ENCODE data around the gene LCE2C. TPM values are rescaled to one million over a fixed set of nuclear protein-coding genes. Genes with fewer than 3 reads are reported as not detected.
A peak's percentile ranks its signal among the peaks of the same experiment; 100 is the strongest.

Gene LCE2C
- total RNA-seq, 1 experiment from 2014 or later: not detected

- BruUV-seq (replicated peaks): no TSS peak
- Histone ChIP-seq H3K4me3 (ENCODE audit: low read depth, low read length) (no peak overlapping the region), H3K36me3 (ENCODE audit: control insufficient read depth, insufficient read depth, low read length) (no peaks in the 10 kb centered on the region), H3K9me3 (no peaks in the 10 kb centered on the region), H3K4me1 (no peaks in the 10 kb centered on the region), H3K27me3 (replicated peaks; ENCODE audit: control insufficient read depth, insufficient read depth, low read length) (no peaks in the 10 kb centered on the region)
- Mint-ChIP-seq H3K4me1 (ENCODE audit: low read depth, unreplicated experiment) (no peaks in the 10 kb centered on the region), H3K4me3 (ENCODE audit: unreplicated experiment) (no peak overlapping the region), H3K9me3 (ENCODE audit: unreplicated experiment) (no peaks in the 10 kb centered on the region), H3K27ac (ENCODE audit: unreplicated experiment) (no peak overlapping the region), H3K27me3 (ENCODE audit: insufficient read depth, unreplicated experiment) (peaks cover 5% of the 10 kb centered on the region), H3K36me3 (ENCODE audit: insufficient read depth, unreplicated experiment) (no peaks in the 10 kb centered on the region)
- intact Hi-C loops (cut with micrococcal nuclease; ENCODE audit: unreplicated experiment): no loop called here
- ChIA-PET CTCF (no interaction called here), POLR2A (no interaction called here)
- no peak for DNase-seq
- TF ChIP-seq, protein P1, sequence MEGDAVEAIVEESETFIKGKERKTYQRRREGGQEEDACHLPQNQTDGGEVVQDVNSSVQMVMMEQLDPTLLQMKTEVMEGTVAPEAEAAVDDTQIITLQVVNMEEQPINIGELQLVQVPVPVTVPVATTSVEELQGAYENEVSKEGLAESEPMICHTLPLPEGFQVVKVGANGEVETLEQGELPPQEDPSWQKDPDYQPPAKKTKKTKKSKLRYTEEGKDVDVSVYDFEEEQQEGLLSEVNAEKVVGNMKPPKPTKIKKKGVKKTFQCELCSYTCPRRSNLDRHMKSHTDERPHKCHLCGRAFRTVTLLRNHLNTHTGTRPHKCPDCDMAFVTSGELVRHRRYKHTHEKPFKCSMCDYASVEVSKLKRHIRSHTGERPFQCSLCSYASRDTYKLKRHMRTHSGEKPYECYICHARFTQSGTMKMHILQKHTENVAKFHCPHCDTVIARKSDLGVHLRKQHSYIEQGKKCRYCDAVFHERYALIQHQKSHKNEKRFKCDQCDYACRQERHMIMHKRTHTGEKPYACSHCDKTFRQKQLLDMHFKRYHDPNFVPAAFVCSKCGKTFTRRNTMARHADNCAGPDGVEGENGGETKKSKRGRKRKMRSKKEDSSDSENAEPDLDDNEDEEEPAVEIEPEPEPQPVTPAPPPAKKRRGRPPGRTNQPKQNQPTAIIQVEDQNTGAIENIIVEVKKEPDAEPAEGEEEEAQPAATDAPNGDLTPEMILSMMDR (IDR thresholded peaks at IDR 0.05; ENCODE audit: insufficient read depth in 1 of 2, low read depth in 1 of 2, low read length in 1 of 2, severe bottlenecking in 1 of 2, unreplicated experiment in 1 of 2): no peak
Measured at GRCh38 chr1:152646656-152647055, 28.4 kb upstream of the LCE2C start.

DNA sequence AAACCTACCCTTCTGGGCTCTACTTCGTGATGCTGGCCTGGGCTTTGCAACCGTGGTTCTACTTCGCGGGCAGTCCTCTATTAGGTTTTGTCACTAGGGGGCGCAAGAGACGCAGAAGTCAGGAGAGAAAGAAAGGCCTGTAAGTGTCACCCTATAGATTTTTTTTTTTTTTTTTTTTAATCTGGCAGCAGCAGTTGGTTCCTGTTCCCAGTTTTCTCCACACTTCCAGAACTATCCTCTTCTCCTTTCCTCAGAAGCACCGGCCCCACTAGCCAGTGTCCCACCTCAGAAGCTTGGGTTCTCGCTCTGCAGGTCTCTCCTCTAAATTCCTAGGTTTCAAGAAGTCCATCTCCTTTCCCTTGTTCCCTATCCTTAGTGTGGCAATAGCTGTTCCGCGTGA lies 21.0 kb upstream of the LCE2C start:
- Histone ChIP-seq H3K4me1 (no peaks in the 10 kb centered on the region), H3K4me3 (ENCODE audit: low read depth, low read length) (no peak overlapping the region), H3K9me3 (no peaks in the 10 kb centered on the region), H3K27me3 (replicated peaks; ENCODE audit: control insufficient read depth, insufficient read depth, low read length) (no peaks in the 10 kb centered on the region; the same call in none of the 2 replicates), H3K36me3 (ENCODE audit: control insufficient read depth, insufficient read depth, low read length) (no peaks in the 10 kb centered on the region)
- ChIA-PET POLR2A (interaction anchor here (0.7 kb wide), 1 partner anchor 255 kb away, joined by 9 read pairs; no protein-coding TSS in a partner anchor), CTCF (interaction anchor here (0.6 to 1.1 kb wide), 11 partner anchors 10 to 538 kb away, joined by 3 to 5 read pairs (median 3); no protein-coding TSS in a partner anchor)
- Mint-ChIP-seq H3K4me3 (ENCODE audit: unreplicated experiment) (no peak overlapping the region), H3K9me3 (ENCODE audit: unreplicated experiment) (no peaks in the 10 kb centered on the region), H3K27ac (ENCODE audit: unreplicated experiment) (no peak overlapping the region), H3K36me3 (ENCODE audit: insufficient read depth, unreplicated experiment) (no peaks in the 10 kb centered on the region), H3K4me1 (ENCODE audit: low read depth, unreplicated experiment) (no peaks in the 10 kb centered on the region), H3K27me3 (ENCODE audit: insufficient read depth, unreplicated experiment) (peaks cover 12% of the 10 kb centered on the region)
- TF ChIP-seq, protein P1 (IDR thresholded peaks at IDR 0.05; ENCODE audit: insufficient read depth in 1 of 2, low read depth in 1 of 2, low read length in 1 of 2, severe bottlenecking in 1 of 2, unreplicated experiment in 1 of 2): peak; percentile 66 to 91
- DNase-seq: peak; percentile 72 to 83
- intact Hi-C loops (cut with micrococcal nuclease; ENCODE audit: unreplicated experiment): loop anchor here (1.0 to 10.0 kb wide), 5 partner anchors 81 to 537 kb away; partner anchors contain the start of gene LCE1F
- no TSS peak for BruUV-seq (replicated peaks)

GRCh38 chr1:152656459-152656858 lies 18.6 kb upstream of the LCE2C start:
- Mint-ChIP-seq H3K36me3 (ENCODE audit: insufficient read depth, unreplicated experiment) (no peaks in the 10 kb centered on the region), H3K4me3 (ENCODE audit: unreplicated experiment) (no peak overlapping the region), H3K27ac (ENCODE audit: unreplicated experiment) (no peak overlapping the region), H3K4me1 (ENCODE audit: low read depth, unreplicated experiment) (no peaks in the 10 kb centered on the region), H3K9me3 (ENCODE audit: unreplicated experiment) (no peaks in the 10 kb centered on the region), H3K27me3 (ENCODE audit: insufficient read depth, unreplicated experiment) (peaks cover 12% of the 10 kb centered on the region)
- no peaks in the 10 kb centered on the region for H3K36me3 ChIP-seq (ENCODE audit: control insufficient read depth, insufficient read depth, low read length)
- no peak for DNase-seq
- H3K9me3 ChIP-seq: no peaks in the 10 kb centered on the region
- no peak overlapping the region for H3K4me3 ChIP-seq (ENCODE audit: low read depth, low read length)
- POLR2A ChIA-PET: no interaction called here
- intact Hi-C loops (cut with micrococcal nuclease; ENCODE audit: unreplicated experiment): loop anchor here (10.0 kb wide), 1 partner anchor 268 kb away; no protein-coding TSS in a partner anchor
- no peaks in the 10 kb centered on the region for H3K4me1 ChIP-seq
- no TSS peak for BruUV-seq (replicated peaks)
- H3K27me3 ChIP-seq (replicated peaks; ENCODE audit: control insufficient read depth, insufficient read depth, low read length): no peaks in the 10 kb centered on the region; the same call in none of the 2 replicates
- TF ChIP-seq, protein P1 (IDR thresholded peaks at IDR 0.05; ENCODE audit: insufficient read depth in 1 of 2, low read depth in 1 of 2, low read length in 1 of 2, severe bottlenecking in 1 of 2, unreplicated experiment in 1 of 2): no peak
- CTCF ChIA-PET: interaction anchor here (0.6 kb wide), 1 partner anchor 177 kb away, joined by 3 read pairs; no protein-coding TSS in a partner anchor

Data from Caco-2 (cell line).